VCaP (cell line): ENCODE results near the gene KIF1A.

Experiments used
- H3K27ac ChIP-seq: fragments of 450-650 bp; 2 replicates; pipeline ENCODE4 v1.5.1; 2017
- TF ChIP-seq, protein P1 (sequence below): fragments of 450-650 bp; conservative IDR thresholded peaks from 2 replicates; pipeline ENCODE4 v1.5.1; 2017; ENCODE audit warnings: mild to moderate bottlenecking, moderate library complexity

Gene KIF1A

DNA sequence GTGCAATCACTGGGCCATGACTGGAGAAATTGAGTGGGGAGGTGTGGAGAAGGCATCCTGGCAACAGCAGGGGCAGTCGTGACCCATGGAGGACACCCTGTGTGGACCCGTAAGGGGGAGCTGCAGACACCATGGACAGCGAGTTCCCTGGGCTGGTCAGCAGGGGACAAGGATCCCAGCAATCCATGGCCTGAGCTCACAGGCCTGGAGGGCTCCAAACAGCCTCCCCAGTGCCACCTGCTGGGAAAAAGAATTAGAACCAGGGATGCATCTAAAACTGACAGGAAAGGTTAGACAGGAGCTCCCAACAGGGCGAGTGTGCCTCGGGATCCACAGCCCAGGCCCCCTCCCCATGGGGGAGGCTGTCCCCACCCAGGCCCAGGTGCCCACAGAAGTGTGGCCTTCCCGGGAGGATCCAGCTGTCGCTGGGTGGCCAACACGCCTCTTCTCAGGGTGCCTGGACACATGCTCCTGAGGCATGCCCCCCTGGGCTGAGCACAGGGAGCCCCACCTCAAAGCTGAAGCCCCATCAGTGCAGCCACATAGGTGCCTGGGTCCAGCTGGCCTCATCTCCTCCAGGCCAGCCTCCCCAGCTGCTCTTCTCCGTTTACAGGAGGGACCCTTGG, 20.5 kb upstream of the KIF1A start:
- no peak overlapping the region for H3K27ac ChIP-seq
- TF ChIP-seq, protein P1, sequence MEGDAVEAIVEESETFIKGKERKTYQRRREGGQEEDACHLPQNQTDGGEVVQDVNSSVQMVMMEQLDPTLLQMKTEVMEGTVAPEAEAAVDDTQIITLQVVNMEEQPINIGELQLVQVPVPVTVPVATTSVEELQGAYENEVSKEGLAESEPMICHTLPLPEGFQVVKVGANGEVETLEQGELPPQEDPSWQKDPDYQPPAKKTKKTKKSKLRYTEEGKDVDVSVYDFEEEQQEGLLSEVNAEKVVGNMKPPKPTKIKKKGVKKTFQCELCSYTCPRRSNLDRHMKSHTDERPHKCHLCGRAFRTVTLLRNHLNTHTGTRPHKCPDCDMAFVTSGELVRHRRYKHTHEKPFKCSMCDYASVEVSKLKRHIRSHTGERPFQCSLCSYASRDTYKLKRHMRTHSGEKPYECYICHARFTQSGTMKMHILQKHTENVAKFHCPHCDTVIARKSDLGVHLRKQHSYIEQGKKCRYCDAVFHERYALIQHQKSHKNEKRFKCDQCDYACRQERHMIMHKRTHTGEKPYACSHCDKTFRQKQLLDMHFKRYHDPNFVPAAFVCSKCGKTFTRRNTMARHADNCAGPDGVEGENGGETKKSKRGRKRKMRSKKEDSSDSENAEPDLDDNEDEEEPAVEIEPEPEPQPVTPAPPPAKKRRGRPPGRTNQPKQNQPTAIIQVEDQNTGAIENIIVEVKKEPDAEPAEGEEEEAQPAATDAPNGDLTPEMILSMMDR, result peak; percentile 89

- TF ChIP-seq, protein P1, result no peak
Observed at GRCh38 chr2:240839152-240840143, 19.4 kb upstream of the KIF1A start.

GRCh38 chr2:240837621-240838020, 17.6 kb upstream of the KIF1A start:
- H3K27ac ChIP-seq, result no peak overlapping the region
- TF ChIP-seq, protein P1, result no peak

More at GRCh38 chr2:240839152-240840143, 19.4 kb upstream of the KIF1A start:
- H3K27ac ChIP-seq, result no peak overlapping the region

DNA sequence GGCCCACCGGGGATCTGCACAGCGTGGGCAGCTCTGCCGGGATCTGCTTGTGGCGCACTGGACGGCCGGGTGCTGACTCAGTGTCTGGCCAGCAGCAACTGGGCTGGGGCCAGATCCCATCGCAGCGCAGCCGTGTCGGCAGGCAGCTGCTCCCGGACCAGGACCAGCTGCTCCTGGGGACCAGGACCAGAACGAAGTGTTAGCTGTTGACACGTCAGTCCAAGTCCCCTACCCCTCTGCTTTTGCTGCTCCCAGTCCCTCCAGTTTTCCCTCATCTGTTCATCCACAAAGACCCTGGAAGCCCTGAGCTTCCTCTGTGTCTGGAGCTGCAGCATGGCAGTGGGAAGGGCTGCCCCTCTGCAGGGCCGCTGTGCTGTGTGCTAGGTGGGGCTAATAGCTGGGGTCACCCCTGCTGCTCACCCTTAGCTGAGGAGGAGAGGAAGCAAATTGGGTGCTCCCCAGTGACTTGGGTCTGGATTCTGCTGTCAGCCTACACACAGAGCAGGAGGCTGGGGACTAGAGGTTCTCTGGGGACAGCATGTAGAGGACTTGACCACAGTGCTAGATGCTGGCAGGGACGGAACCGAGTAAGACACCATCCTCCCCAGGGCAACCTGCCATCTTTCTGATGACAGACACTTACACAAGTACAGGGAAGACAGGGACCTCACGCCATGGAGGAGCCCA, 16.9 kb upstream of the KIF1A start:
- TF ChIP-seq, protein P1, result no peak
- H3K27ac ChIP-seq, result no peak overlapping the region

DNA sequence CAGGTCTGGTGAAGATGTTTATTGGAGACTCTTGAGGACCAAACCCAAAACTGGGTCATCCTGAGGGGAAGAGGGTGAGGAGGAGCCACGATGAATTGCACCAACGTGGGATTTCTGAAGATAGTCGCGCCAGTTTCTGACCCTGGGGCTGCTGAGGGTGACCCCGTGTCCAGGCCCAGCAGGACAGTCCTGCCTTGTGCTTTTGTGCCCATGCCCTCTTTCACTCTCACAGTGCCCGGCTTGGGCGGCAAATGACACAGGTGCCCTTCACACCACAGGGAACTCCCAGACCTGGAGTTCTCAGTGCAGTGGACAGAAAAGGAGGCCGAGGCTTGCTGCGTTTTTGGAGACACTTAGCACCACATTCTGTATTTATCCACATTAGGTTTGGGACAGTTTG, 15.5 kb upstream of the KIF1A start:
- H3K27ac ChIP-seq, result no peak overlapping the region
- TF ChIP-seq, protein P1, result no peak

DNA sequence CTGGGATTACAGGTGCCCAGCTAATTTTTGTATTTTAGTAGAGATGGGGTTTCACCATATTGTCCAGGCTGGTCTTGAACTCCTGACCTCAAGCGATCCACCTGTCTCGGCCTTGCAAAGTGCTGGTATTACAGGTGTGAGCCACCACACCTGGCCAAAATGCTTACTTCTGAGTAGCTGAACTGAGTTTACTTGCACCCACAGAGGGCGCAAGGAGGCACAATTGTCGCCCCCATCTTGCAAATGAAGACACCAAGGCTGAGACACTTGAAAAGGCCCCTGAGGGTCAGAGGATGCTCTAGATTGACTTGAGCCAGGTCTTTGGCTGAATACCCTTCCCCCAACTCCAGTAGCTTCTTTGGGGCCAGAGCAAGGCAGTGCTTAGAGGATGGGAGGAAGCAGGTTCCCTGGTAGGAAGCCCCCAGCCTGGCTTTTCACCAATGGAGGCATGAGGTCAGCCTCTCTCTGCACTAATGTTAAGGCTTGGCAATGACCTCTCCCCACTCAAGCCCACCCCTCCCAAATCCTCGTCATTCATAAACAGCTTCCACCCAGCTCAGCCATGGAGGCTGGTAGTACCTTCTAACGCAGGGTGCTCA, 14.5 kb upstream of the KIF1A start:
- TF ChIP-seq, protein P1, result no peak
- H3K27ac ChIP-seq, result no peak overlapping the region
